VCaP (cell line): ENCODE results near the gene BDKRB1.
"Not testable (repeated sequence)": the region's sequence is repeated elsewhere in the genome, so short reads cannot be mapped to it uniquely, and the experiment has no call there.

Experiments
- H3K27ac ChIP-seq: fragments of 450-650 bp; 2 replicates; pipeline ENCODE4 v1.5.1; 2017
- TF ChIP-seq, protein P1 (sequence below): fragments of 450-650 bp; conservative IDR thresholded peaks from 2 replicates; pipeline ENCODE4 v1.5.1; 2017; ENCODE audit warnings: mild to moderate bottlenecking, moderate library complexity

Gene BDKRB1

DNA sequence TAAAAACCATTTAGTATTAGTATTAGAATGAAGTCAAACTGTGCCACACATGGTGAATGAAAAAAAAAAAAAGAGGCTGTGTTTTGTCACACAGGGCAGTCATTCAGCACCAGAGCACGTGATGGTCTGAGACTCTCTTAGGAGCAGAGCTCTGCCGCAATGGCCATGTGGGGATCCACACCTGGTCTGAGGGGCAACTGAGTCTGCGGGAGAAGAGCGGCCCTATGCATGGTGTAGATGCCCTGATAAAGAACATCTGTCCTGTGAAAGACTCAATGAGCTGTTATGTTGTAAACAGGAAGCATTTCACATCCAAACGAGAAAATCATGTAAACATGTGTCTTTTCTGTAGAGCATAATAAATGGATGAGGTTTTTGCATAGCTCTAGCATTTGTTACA lies 12.2 kb upstream of the BDKRB1 start:
- no peak overlapping the region for H3K27ac ChIP-seq
- TF ChIP-seq, protein P1, sequence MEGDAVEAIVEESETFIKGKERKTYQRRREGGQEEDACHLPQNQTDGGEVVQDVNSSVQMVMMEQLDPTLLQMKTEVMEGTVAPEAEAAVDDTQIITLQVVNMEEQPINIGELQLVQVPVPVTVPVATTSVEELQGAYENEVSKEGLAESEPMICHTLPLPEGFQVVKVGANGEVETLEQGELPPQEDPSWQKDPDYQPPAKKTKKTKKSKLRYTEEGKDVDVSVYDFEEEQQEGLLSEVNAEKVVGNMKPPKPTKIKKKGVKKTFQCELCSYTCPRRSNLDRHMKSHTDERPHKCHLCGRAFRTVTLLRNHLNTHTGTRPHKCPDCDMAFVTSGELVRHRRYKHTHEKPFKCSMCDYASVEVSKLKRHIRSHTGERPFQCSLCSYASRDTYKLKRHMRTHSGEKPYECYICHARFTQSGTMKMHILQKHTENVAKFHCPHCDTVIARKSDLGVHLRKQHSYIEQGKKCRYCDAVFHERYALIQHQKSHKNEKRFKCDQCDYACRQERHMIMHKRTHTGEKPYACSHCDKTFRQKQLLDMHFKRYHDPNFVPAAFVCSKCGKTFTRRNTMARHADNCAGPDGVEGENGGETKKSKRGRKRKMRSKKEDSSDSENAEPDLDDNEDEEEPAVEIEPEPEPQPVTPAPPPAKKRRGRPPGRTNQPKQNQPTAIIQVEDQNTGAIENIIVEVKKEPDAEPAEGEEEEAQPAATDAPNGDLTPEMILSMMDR, result no peak

DNA sequence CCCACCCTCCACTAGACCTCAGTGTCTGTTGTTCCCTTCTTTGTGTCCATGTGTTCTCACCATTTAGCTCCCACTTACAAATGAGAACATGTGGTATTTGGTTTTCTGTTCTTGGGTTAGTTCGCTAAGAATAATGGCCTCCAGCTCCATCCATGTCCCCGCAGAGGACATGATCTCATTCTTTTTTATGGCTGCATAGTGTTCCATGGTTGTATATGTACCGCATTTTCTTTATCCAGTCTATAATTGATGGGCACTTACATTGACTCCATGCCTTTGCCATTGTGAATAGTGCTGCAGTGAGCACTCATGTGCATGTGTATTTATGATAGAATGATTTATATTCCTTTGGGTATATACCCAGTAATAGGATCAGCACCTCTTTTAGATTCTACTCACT lies 10.9 kb upstream of the BDKRB1 start:
- not testable (repeated sequence) for H3K27ac ChIP-seq

DNA sequence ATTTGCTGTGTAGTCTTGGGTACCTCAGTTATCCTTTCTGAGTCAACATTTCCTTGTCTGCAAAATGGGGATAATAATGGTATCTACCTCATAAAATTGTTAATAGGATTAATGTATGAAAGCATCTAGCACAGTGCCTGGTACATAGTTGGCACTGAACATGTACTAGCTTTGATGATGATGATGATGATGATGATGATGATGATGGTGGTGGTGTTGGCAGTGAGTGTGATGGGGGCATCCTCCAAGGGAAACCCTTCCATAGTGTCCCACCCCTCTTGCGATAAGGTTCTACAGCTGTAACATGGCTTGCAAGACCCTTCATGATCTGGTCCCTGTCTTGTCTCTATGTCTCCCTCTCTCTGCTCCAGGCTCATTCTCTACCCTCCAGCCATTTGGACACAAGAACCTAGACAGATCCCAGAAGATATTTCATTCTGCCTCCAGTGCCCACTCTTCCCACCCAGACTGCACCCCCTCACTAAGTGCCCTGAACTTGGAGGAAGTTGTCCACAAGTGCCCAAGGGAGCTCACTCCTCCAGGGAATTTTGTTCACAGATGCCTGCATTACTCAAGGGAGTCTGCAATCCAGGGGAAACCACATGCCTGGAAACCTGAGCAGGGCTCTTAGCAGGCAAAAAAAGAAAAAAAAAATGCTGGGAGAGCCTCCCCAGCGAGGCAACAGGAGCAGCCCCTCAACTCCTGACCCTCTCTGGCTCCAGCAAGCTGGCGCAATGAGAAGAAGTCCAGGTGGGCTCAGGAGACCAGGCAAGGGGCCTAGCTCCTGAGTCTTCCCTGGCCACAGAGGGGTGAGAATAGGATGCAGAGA lies 10.1 kb upstream of the BDKRB1 start:
- no peak overlapping the region for H3K27ac ChIP-seq
- TF ChIP-seq, protein P1, result no peak

DNA sequence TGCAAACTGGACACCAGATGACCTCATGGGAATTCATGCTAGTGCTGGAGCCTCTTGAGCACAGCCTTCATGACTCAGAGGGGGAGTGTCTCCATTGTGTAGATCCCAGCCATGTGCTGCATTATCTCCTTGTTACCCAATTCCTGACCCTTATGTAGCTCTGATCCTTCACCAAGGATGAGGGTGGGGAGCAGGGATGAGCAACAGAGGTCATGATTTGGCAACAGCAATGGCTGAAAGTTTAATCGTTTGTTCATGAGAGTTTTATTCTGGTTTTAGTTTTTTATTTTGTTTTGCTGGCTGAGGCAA lies 9.5 kb upstream of the BDKRB1 start:
- TF ChIP-seq, protein P1, result no peak
- H3K27ac ChIP-seq, result no peak overlapping the region

DNA sequence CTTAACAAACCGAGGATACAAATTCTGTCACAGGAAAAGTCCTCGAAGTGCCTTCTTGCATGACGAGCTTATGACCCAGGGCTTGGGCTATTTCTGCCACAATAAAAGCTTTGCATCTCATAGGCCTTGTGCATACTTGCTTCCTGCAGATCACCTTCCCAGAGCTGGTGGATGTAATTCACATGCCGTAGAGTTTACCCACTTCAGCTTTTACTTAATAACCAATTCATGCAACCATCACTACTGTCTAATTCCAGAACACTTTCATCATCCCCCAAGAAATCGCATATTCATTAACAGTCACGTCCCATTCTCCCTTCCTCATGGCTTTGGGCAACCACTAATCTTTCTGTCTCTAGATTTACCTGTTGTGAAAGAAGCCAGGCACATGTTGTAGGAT lies 9.0 kb upstream of the BDKRB1 start:
- TF ChIP-seq, protein P1, result no peak

DNA sequence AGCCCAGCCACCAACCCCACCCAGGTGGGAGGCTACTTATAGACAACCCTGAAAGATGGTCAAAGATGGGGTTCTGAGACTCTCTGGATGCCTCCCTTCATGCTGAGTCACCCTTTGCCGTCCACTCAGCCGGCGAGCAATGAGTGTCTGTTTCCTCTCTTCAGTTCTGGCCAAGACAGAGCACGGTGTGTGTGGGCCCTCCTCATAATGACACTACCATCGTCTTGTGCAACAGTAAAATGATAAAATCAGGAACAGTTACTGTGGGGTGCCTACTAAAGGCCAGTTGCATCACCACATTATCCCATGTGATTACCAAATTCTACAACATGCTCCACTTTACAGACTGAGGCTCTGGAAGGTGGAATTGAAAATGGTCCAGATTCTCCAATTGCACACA lies 7.0 kb upstream of the BDKRB1 start:
- TF ChIP-seq, protein P1, result no peak
- no peak overlapping the region for H3K27ac ChIP-seq

More for the DNA sequence above, 9.0 kb upstream of the BDKRB1 start:
- H3K27ac ChIP-seq, result no peak overlapping the region

DNA sequence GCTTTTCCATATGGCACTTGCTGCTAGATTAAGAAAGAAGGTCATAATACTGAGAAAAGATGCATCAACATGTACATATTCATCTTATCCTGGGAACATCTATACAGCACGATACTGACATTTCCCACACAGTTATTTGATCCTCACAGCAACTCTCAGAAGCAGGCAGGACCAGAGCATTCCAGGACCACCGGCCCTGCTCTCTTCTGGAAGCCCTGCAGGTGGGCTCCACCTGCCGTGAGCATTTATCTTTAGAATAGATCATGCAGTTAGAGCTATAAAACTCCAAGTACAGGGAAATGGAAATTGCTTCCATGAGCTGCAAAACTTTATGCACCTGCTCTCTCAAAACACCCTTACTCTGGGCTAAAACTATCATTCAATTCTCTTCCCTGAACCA lies 5.5 kb upstream of the BDKRB1 start:
- H3K27ac ChIP-seq, result no peak overlapping the region
- TF ChIP-seq, protein P1, result no peak

DNA sequence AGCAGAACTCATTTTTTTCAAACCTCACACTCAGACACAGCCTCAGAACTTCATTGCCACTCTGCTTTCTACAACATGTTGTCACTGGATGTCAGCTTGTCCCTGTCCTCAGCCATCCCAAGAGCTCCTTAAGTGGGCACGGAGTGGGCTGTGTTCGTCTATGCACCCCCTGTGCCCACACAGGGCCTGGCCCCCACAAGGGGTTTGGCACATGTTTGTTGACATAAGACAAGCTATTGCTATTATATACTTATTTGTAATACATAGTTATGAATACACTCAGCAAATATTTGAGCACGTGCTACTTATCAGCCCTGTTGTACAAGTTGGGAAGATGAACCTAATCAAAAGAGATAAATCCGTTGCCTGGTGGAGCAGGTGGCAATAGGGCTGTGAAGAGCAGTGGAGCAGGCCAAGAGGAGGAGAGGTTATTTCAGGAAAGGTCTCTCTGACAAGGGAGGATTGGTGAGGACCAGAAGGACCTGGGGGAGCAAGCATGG lies 4.3 kb upstream of the BDKRB1 start:
- peak overlapping the region; percentile 20; the same call in 1 of the 2 replicates for H3K27ac ChIP-seq
- TF ChIP-seq, protein P1, result no peak
